Left ventricle myocardium superior (tissue), 1 donor: ENCODE data around the gene SEZ6L. TPM values are rescaled to one million over a fixed set of nuclear protein-coding genes. Genes with fewer than 3 reads are reported as not detected.

Source experiments
- ATAC-seq: fragments of 200-7000 bp; cut with Tn5 transposase; one replicate; pipeline ENCODE4 v1.9.1; 2020; ENCODE audit warnings: mild to moderate bottlenecking, moderate library complexity
- DNase-seq: peaks from one replicate; pipeline ENCODE4 v3.0.0-alpha.2; 2020
- intact Hi-C: fragments of 100-400 bp; cut with micrococcal nuclease; formaldehyde crosslinking; loops from one replicate; pipeline ENCODE4 v1.11.0; 2022
- total RNA-seq: library from RNA; stranded (reverse); fragmentation: NEBNext Ultra II Directional; extraction: Animal tissue kit (Norgen Biotek cat#: 25700); gene quantifications from one replicate; pipeline ENCODE4 v1.2.1, GENCODE V29; 2021
- donor health status: DM: no; HTN: yes; CAD: no; lungs with severe emphysema.

The SEZ6L gene
- total RNA-seq, 1 donor from 2014 or later = 0.37 TPM

DNA sequence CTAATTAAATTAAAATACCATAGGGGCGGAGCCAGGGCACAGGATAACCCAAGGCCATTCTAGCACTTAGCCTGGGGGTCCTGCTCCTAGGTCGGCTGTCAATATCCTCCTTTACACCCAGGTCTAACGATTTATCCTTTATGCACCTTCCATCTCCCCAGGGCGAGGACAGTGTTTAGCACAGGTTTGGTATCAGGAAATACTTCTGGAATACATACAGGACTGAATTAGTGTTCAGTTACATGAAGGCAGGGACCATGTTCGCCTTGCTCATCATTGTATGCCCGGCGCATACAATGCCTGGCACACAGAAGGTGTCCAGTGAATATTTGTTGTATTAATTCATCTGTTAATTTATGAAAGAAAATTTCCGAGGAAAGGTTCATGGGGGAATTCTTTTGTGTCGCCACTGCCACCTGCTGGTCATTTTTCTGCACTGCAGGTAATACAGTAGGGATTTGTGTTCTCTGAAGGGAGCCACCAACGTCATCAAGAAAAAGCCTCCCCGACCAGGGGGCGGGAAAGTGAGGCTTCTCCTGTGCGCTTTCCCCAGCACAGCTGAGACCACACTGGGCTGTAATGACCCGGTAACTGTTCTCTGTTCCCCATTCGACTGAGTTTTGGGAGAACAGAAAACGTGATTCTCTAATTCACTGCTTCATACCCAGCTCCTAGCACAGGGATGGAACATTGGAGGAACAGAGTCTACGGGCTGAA, 191.1 kb downstream of the SEZ6L start:
- intact Hi-C loops = no loop called here
- ATAC-seq (peak; percentile 51), DNase-seq (peak; percentile 45)

DNA sequence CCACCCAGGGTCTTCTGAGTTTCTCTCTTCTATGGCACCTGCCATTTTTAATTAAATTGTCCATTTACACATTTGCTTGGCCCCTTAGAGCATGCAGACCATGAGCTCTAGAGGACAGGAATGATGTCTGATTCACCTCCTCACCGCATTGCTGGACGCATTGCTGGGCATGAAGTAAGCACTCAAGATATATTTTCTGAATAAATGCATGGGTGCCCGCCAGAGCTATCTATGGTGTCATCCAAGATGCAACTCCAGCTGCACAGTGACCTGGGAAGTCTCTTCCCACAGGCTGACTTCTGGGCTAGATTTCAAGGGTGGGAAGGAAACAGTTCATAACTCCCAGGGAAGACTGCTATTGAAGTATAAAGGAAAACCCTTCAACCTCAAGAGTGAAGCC, 193.2 kb downstream of the SEZ6L start:
- DNase-seq (no peak), ATAC-seq (no peak)
- intact Hi-C loops = no loop called here

DNA sequence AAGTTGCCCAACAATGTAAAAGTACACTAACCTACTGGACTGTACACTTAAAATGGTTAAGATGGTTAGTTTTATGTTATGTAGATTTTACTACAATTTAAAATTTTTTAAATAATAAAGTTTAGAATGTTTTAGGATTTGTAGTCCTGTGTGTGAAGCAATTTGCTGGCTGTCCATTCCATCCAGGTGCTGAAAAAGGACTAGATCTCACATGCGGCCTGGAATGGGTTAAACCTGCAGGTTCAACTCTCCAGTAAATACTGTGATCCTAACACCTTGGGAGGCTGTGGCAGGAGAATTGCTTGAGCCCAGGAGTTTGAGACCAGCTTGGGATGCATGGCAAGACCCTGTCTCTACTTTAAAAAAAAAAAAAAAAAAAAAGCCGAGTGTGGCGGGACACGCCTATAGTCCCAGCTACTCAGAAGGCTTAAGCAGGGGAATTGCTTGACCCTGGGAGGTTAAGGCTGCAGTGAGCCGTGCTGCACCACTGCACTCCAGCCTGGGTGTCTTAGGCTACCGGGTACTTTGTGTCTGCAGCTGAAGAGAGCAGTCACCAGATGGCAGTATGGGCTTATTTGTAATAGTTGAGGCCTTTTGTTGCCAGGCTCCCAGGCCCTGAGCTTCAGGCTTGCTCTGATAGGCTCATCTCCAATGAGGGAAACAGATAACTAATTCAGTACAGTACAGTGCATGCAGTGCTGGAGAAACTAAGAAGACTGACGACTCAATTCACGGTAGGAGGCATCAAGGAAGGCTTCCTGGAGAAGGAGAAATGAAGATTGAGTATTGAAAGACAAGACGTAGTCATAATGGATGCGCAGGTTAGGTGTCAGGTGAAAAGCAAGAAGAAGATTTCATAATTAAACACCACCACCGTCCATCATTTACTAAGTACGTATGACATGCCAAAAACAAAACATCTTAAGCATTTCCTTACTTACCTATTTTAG, 195.1 kb downstream of the SEZ6L start:
- intact Hi-C loops = no loop called here
- peak; percentile 85 for ATAC-seq
- DNase-seq = peak; percentile 51

DNA sequence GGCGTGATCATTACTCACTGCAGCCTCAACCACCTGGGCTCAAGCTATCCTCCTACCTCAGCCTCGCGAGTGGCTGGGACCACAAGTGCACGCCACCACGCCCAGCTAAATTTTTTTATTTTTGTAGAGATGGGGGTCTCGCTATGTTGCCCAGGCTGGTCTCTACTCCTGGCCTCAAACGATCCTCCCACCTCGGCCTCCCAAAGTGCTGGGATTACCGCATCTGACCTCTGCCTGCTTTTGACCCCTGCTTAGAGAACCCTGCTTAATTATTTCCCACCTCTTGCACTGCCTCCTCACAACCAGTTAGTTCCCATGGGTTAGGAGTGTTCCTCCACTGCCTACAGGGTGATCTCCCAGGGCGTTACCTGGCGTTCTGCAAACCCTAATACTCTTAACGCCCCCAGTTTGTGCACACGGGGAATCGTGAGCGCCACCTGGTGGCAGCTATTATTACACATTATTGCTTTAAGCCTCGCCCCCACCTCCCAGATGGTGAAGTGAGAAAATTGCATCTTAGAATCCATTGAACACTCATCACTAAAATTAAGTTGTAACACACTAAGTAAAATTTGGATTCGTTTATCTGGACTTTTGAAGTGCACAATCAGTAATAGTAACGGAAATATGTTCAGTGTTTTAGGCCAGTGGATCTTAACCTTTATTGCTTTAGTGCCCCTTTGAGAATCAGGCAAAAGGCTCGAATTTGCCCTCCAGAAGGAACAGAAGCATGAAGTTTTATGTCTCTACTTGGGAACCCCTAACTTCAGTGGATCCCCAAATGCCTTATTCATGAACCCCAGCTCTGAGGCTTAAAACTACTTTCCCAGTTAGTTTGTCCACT, 198.4 kb downstream of the SEZ6L start:
- DNase-seq (peak; percentile 36), ATAC-seq (no peak)
- intact Hi-C loops = no loop called here

DNA sequence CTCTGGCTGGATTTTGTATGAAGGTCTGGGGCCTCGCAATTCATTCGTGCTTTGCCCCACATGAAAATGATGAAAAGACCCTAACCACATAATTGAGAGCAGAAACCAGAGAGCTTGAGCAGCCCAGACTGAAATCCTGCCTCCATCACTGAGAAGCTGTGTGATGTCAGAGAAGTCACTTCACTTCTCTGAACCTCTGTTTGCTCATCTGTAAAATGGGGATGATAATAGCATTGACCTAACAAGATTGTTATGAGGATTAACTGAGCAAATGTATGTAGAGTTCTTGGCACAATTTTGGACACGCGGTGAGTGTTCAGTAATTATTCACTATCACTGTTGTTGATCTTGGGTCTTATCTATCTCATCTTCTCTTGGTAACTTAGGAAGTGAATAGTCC, 203.6 kb downstream of the SEZ6L start:
- no peak for DNase-seq
- intact Hi-C loops = no loop called here

DNA sequence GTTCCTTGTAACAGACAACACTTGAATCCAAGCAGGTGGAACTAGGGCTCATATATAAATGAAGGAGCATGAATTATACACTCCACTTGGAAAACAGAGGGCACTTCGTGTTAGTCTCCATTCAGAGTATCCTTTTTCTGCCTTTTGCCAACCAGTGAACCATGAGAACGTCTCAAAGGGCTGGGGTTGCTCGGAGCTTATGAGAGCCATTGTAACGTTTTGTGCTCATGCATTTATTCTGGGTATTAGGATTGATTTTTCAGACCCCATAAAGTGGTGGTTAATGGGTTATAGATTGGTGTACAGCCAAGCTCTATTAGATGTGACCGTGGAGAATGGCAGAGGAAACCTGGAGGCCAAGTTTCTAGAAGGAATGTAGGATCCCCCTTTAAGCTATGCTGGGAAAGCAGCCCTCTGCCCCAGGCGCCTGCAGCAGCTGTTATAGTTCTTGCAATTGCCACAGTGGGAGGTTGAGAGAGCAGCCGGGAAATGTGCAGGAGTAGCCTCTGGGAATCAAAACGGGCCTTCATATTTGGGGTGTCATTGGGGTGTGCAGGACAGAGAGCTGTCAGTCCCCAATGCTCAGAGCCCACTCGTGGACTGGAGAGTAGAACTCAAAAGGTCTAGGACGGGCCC, 205.2 kb downstream of the SEZ6L start:
- DNase-seq (no peak), ATAC-seq (no peak)
- intact Hi-C loops = no loop called here

More for the DNA sequence above, 203.6 kb downstream of the SEZ6L start:
- ATAC-seq = no peak

DNA sequence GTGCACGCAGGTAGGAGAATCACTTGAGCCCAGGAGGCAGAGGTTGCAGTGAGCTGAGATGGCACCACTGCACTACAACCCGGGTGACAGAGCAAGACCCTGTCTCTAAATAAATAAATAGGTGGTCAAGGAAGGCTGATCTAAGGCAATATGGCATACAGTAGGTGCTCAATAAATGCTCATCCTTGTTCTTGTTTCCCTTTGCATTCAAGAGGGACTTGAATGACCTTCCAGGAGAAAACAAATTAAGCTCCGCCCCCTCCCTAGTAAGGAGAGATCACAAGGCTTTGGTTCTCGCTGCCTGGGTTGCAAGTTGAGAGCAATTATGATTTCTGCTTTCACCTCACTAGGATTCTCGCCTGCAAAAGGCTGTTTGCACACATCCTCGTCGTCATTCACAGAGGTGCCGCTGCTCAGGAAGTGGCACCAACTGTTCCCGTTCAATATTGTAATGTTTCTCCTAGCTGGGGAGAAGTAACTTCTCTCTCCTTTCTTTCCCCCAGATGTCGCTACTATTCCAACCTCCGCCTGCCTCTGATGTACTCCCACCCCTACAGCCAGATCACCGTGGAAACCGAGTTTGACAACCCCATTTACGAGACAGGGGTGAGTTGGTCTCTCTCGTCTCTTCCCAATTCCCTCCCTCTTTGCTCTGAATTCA, 208.0 kb downstream of the SEZ6L start:
- intact Hi-C loops = no loop called here
- no peak for ATAC-seq
- DNase-seq = no peak

DNA sequence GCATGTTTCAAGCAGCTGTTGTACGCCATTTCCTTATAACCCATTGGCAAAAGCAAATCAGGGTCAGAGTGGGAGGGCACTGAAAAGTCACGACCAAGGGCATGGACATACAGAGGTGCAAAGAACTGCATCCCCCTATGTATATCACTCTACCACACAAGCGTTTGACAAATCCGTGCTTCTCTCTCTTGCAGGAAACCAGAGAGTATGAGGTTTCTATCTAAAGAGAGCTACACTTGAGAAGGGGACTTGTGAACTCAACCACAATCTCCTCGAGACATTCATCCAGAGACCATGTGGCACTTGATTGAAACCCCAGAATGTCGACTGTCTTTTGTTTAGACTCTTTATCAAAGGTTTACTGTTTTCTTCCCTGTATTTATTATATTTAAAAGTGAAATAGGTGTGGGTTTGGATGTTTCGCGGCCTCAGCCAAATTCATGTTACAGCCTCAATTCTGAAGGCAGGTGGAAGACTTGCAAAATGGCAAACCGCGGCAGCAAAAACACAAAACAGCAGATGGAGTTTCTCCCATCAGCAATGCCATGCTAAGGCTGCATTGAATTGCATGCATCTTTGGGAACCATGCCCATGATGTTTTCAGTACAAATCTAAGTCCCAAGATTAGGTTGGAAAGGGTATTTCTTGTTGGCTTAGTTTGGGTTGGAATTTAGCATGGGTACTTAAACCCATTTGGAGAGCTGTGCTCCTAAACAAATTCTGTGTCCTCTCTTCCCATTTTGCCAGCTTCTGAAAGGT, 211.0 kb downstream of the SEZ6L start:
- no peak for ATAC-seq
- DNase-seq = no peak
- intact Hi-C loops = no loop called here

DNA sequence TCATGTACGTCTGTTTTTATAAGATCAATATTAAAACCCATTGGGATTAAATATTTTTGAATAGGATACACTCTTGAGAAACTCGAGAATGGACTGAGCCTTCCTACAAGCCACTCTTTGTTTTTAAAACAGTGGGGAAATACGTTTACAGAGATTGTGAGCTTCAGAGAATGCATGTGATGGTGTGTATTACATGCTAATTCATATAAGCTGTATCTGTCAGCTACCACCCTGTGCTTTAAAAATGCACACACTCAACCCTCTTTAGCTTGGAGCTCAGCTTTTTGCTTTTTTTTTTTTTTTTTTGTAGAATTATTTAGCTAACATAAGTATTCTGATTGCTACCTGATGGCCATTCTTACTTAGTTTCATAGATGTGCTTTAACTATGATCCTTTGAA, 213.5 kb downstream of the SEZ6L start:
- ATAC-seq (no peak), DNase-seq (no peak)
- intact Hi-C loops = no loop called here

DNA sequence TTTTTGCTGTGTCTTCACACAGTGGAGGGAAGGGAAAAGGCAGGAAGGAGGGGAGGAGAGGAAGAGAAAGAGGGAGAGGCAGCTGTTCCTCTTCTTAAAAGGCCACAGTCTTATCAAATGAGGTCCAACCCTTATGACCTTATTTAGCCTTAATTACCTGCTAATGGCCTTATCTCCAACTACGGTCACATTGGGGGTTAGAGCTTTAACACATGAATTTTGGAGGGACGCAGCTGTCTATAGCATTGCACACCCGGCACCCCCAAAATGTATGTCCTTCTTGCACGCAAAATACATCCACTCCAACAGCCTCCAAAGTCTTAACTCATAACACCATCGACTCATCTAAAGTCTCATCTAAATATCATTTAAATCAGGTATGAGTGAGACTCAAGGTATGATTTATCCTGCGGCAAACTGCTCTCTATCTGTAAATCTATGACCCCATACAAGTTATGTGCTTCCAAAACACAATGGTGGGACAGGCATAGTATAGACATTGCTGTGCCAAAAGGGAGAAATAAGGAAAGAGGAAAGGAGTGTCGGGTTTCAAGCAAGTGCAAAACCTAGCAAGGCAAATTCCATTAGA, 214.8 kb downstream of the SEZ6L start:
- intact Hi-C loops = no loop called here
- no peak for DNase-seq
- no peak for ATAC-seq

DNA sequence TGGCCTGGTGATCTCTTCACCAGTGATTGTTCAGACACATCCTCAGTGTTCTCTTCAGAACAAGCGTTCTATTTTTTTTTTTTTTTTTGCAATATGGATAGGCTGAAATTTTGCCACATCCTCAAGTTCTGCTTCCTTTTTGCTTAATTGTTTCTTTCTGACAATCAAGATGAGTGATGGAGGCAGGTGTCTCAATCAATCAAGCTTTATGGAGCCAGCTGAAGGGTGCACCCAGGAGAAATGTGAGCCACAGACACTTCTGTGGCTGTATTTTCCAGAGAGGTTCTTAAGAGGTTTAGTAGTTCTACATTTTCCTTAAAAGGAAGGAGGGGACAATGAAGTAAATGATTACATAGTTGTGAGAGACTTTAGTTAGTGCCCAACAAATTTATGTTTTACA, 215.9 kb downstream of the SEZ6L start:
- intact Hi-C loops = no loop called here
- DNase-seq = no peak
- ATAC-seq = no peak

DNA sequence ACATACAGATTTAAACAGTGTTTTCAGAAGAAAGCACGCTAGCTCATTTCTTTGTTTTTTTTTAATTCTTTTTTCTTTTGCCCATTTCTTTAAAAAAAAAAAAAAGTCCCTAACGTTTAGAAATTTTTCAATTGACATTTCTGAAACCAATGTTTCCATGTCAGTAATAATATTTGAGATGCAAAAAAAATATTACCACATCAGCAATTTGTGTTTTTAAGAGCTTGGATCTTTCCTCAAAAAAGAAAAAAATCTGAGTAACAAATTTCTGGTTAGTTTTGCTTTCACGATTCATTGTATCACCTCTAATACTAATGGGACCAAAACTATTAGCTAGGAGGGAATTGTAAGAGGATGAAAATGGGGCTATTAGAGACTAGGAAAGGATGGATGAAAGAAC, 219.9 kb downstream of the SEZ6L start:
- intact Hi-C loops = no loop called here
- ATAC-seq = no peak
- no peak for DNase-seq

DNA sequence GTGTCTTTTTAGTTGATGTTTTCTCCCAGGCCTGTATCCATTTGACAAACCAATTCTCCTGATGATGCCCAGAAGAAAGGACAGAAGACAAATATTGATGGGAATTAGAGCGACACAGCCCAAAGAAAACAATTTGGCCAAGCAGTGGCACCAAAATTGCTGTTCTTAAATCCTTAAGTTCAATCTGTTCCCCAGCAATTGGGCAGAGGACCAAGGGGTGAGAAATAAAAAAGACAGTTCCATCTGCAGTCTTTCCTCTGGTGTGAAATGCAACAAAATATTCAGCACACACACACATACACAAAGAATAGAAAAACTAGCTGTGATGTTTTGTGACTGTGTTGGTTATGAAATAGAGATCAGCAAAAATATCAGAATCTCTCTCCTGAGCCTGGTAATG, 221.8 kb downstream of the SEZ6L start:
- intact Hi-C loops = no loop called here
- no peak for ATAC-seq
- no peak for DNase-seq

DNA sequence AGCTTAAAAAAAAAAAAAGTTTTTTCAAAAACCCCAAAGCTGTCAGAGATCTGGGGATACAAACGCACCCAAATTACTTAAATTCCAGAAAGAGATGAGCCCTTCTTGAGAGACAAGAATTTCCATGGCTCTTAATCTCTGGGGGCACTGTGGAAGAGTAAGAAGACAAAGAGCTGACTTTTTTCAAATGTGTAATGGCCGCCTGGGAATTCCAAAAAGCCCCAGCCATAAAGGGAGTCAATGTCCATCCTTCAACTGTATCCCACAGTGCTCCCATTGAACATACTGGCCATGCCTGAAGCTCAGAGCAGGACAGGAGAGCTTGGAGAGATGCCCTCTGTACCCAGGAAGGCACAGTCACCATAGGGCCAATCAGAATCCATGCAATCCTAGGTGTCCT, 222.4 kb downstream of the SEZ6L start:
- no peak for ATAC-seq
- intact Hi-C loops = no loop called here
- DNase-seq = no peak

DNA sequence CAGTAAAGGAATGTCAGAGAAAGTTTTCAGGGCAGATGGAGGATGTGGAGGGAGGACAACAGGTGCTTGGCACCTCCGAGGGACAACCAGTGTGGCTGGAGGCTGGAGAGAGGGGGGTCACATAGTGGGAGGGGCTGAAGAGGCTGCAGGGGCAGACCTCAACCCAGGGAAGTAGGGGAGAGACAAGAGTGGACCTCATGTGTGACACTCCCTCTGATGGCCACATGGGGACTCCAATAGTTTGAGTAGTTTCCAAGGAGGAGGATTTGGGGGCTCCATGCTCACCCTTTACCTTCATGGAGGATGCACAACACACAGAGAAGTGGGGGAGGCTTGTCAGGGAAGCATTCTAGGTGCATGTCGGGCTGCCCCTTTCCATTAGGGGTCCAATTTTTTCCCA, 224.7 kb downstream of the SEZ6L start:
- intact Hi-C loops = no loop called here
- no peak for ATAC-seq
- no peak for DNase-seq

DNA sequence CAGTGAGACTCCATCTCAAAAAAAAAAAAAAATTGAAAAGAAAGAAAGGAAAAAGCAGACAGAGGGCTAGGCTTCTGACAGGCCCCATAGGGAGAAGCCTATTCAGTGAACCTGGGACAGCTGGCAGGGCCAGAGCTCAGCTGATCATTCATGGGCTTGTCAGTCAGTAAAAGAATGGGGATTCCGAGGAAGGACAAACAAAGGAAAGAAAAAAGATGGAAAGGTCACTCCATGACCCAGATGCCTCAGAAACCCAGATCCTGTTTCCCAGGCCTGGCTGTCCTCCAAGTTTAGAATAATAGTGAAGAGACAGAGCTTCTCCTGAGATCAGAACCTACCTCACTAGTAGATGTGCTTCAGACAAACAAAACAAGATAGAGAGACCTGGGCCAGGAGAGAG, 225.5 kb downstream of the SEZ6L start:
- DNase-seq (no peak), ATAC-seq (no peak)
- intact Hi-C loops = no loop called here

DNA sequence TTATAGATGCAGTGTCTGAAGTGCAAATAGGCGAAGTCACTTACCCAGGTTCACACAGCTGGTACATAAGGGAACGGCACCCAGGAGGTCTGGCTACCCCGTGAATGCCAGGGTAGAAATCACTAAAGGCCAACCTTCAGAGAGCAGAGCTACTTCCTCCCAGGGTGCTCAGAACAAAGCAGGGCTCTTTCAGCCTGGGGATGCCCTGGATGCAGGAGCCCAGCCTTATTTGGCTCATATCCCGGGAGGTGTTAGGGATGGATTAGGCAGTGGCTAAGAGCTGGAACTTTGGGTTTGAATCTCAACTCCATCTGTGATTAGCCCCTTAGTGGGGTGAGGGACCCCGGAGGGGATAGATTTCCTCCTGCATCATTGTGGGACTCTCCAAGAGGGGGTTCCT, 226.7 kb downstream of the SEZ6L start:
- intact Hi-C loops = no loop called here
- no peak for DNase-seq
- ATAC-seq = no peak

DNA sequence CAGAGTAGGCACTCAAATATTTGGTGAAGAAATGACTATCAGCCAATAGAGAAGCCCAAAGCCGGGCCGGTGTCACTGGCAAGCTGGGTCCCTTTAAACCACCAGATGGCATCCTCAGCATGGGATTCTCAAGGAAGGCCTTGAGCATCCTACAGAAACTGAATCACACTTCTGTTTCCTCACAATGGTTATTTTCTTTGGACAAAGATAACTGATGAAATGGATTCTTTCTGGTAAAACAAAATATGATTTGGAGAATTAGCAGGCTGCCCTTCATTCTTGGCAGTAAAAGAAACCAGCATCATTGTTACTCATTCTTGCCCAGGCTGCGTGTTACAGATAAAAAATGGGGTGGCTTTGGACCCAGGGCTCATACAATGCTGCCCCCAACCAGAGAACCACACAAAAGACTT, 229.5 kb downstream of the SEZ6L start:
- intact Hi-C loops = no loop called here
- ATAC-seq = peak; percentile 68
- peak; percentile 45 for DNase-seq
